ENCODE results near the gene RHOD.

DNA sequence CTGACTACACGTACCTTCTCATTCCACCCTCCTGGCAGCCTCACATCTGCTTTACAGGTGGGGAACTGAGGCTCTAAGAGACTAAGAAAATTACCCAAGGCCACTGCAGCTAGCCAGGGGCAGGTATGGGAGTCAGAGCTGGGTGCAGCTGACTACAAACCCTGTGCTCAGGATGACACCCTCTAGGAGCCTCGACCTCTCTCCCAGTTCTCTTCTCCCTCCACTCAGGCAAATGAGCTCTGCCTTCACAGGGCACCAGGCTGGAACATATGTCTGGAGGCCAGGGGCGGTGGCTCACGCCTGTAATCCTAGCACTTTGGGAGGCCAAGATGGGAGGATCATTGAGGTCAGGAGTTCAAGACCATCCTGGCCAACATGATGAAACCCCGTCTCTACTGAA, 29.7 kb upstream of the RHOD start:
- TF ChIP-seq, protein P1, sequence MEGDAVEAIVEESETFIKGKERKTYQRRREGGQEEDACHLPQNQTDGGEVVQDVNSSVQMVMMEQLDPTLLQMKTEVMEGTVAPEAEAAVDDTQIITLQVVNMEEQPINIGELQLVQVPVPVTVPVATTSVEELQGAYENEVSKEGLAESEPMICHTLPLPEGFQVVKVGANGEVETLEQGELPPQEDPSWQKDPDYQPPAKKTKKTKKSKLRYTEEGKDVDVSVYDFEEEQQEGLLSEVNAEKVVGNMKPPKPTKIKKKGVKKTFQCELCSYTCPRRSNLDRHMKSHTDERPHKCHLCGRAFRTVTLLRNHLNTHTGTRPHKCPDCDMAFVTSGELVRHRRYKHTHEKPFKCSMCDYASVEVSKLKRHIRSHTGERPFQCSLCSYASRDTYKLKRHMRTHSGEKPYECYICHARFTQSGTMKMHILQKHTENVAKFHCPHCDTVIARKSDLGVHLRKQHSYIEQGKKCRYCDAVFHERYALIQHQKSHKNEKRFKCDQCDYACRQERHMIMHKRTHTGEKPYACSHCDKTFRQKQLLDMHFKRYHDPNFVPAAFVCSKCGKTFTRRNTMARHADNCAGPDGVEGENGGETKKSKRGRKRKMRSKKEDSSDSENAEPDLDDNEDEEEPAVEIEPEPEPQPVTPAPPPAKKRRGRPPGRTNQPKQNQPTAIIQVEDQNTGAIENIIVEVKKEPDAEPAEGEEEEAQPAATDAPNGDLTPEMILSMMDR (IDR thresholded peaks at IDR 0.05 in 8 of 11, conservative IDR thresholded peaks at IDR 0.05 in 3 of 11), result no peak
- TF ChIP-seq POLR2A (IDR thresholded peaks at IDR 0.05) (no peak), POLR2AphosphoS5 (IDR thresholded peaks at IDR 0.05) (no peak)

Measured in spleen (tissue), 7 donors.